Body of pancreas (tissue), 4 donors: Measurements from ENCODE around the gene HLA-DMB. TPM values are rescaled to one million over a fixed set of nuclear protein-coding genes. Genes with fewer than 3 reads are reported as not detected.

Experiments
- ATAC-seq: fragments of 150-250 bp; one replicate; pipeline ENCODE4 v1.9.1; 2016
- DNase-seq, 4 donors: peaks; one replicate each; pipeline ENCODE4 v3.0.0-alpha.2; 2019
- H3K27ac ChIP-seq, 4 donors: fragments of 200-600 bp; sonication (generic); 1 replicate in 3 of 4; 2 replicates in 1 of 4; pipeline versions ENCODE4 v1.5.1 to v1.6.1; 2016 to 2019; ENCODE audit warnings: mild to moderate bottlenecking in 1 of 4, mixed read lengths in 1 of 4, moderate library complexity in 1 of 4
- H3K27me3 ChIP-seq, 2 donors: fragments of 200-600 bp; sonication (generic); one replicate each; pipeline ENCODE4 v1.6.0; 2016; ENCODE audit warnings: mild to moderate bottlenecking in 1 of 2
- H3K36me3 ChIP-seq, 2 donors: fragments of 200-600 bp; sonication (generic); replicated peaks in 1 of 2; 2 replicates each; pipeline ENCODE4 v1.5.1; 2016; ENCODE audit warnings: low read depth in 2 of 2; ENCODE audit not compliant: insufficient read depth in 1 of 2
- H3K4me1 ChIP-seq: fragments of 200-600 bp; sonication (generic); one replicate; pipeline ENCODE4 v1.6.0; 2016
- H3K4me3 ChIP-seq, 2 donors: fragments of 200-600 bp; sonication (generic); 1 replicate in 1 of 2; 2 replicates in 1 of 2; pipeline ENCODE4 v1.5.1; 2016 to 2019
- H3K9me3 ChIP-seq, 3 donors: fragments of 200-600 bp; sonication (generic); 1 replicate in 2 of 3; 2 replicates in 1 of 3; pipeline ENCODE4 v1.5.1; 2016
- CTCF ChIP-seq, 7 experiments: fragments of 450-650 bp in 4 of 7; fragments of 200-600 bp in 3 of 7; sonication (generic) in 3 of 7; IDR thresholded peaks; one replicate each; pipeline ENCODE4 v1.5.1; 2016 to 2019; ENCODE audit warnings: antibody characterized with exemption in 7 of 7
- POLR2A ChIP-seq, 3 donors: fragments of 450-650 bp; IDR thresholded peaks; one replicate each; pipeline ENCODE4 v1.6.1; 2016; ENCODE audit warnings: antibody characterized with exemption in 3 of 3, mild to moderate bottlenecking in 2 of 3
- WGBS, 2 donors: methylation state at CpG; one replicate each; pipeline ENCODE4 v1.1.5; 2017; 5-methylcytosine and 5-hydroxymethylcytosine counted together
- intact Hi-C: fragments of 100-400 bp; cut with DNase I; formaldehyde crosslinking; loops from one replicate; pipeline ENCODE4 v1.15.1; 2023
- total RNA-seq, 2 donors: library from RNA; depleted of rRNA; stranded (reverse); fragments of >200 nt; gene quantifications; one replicate each; pipeline ENCODE4 v1.1.0, GENCODE V29; 2016

The HLA-DMB gene
- total RNA-seq, 2 donors from 2014 or later, result 3.0 to 14.3 TPM

- Histone ChIP-seq H3K9me3 (no peaks in the 10 kb centered on the region), H3K4me1 (peaks cover 22% of the 10 kb centered on the region), H3K4me3 (no peak overlapping the region), H3K27ac (no peak overlapping the region), H3K27me3 (no peaks in the 10 kb centered on the region), H3K36me3 (no peaks in the 10 kb centered on the region)
- TF ChIP-seq POLR2A (IDR thresholded peaks at IDR 0.05), result no peak
- no peak for TF ChIP-seq CTCF (IDR thresholded peaks at IDR 0.05)
- intact Hi-C loops, result no loop called here
- WGBS, 2 donors, result 56 to 57% methylated on average over 1 of the region's 1 CpG
- DNase-seq, result no peak
- no peak for ATAC-seq
Measured at GRCh38 chr6:32890831-32891230, 50.0 kb downstream of the HLA-DMB start.

- Histone ChIP-seq H3K4me1 (peaks cover 16% of the 10 kb centered on the region), H3K27me3 (no peaks in the 10 kb centered on the region), H3K36me3 (no peaks in the 10 kb centered on the region), H3K9me3 (no peaks in the 10 kb centered on the region), H3K27ac (no peak overlapping the region), H3K4me3 (no peak overlapping the region)
- ATAC-seq (no peak), DNase-seq (no peak)
- intact Hi-C loops, result loop anchor here (5.0 to 10.0 kb wide), 2 partner anchors 58 to 95 kb away; no protein-coding TSS in a partner anchor
- WGBS, 2 donors, result 50 to 53% methylated on average over 1 of the region's 1 CpG
- TF ChIP-seq POLR2A (IDR thresholded peaks at IDR 0.05) (no peak), CTCF (IDR thresholded peaks at IDR 0.05) (no peak)
Measured at GRCh38 chr6:32889533-32889932, 51.3 kb downstream of the HLA-DMB start.

GRCh38 chr6:32888576-32888975, 52.3 kb downstream of the HLA-DMB start:
- no peaks in the 10 kb centered on the region for H3K27me3 ChIP-seq
- intact Hi-C loops, result loop anchor here (5.0 to 10.0 kb wide), 2 partner anchors 59 to 96 kb away; no protein-coding TSS in a partner anchor
- no peak overlapping the region for H3K27ac ChIP-seq
- no peaks in the 10 kb centered on the region for H3K9me3 ChIP-seq
- no peak for TF ChIP-seq CTCF (IDR thresholded peaks at IDR 0.05)
- no peak for TF ChIP-seq POLR2A (IDR thresholded peaks at IDR 0.05)
- DNase-seq, result no peak
- no peaks in the 10 kb centered on the region for H3K36me3 ChIP-seq
- no peak for ATAC-seq
- WGBS, 2 donors, result 66 to 72% methylated on average over 2 of the region's 2 CpGs
- H3K4me1 ChIP-seq, result peaks cover 14% of the 10 kb centered on the region
- H3K4me3 ChIP-seq, result no peak overlapping the region

GRCh38 chr6:32887616-32888015, 53.2 kb downstream of the HLA-DMB start:
- no peaks in the 10 kb centered on the region for H3K36me3 ChIP-seq
- ATAC-seq (no peak), DNase-seq (no peak)
- no peaks in the 10 kb centered on the region for H3K27me3 ChIP-seq
- WGBS, 2 donors, result 73 to 85% methylated on average over 5 of the region's 5 CpGs
- H3K27ac ChIP-seq, result no peak overlapping the region
- H3K4me3 ChIP-seq, result no peak overlapping the region
- intact Hi-C loops, result loop anchor here (5.0 to 10.0 kb wide), 2 partner anchors 60 to 97 kb away; no protein-coding TSS in a partner anchor
- TF ChIP-seq POLR2A (IDR thresholded peaks at IDR 0.05), result no peak
- no peak for TF ChIP-seq CTCF (IDR thresholded peaks at IDR 0.05)
- peaks cover 9% of the 10 kb centered on the region for H3K4me1 ChIP-seq
- H3K9me3 ChIP-seq, result no peaks in the 10 kb centered on the region
